Astrocyte of the cerebellum (primary cell): ENCODE data around the gene MMRN1.

Experiments used
- DNase-seq: peaks from one replicate; pipeline ENCODE4 v3.0.0-alpha.2; 2011; ENCODE audit warnings: low read depth
- H3K4me3 ChIP-seq: 2 replicates; pipeline ENCODE4 v1.5.1; 2011; ENCODE audit warnings: mild to moderate bottlenecking, low read depth, low read length, moderate library complexity
- in situ Hi-C: cut with HindIII; loops from 2 replicates; pipeline ENCODE4 v1.10.0; 2017; ENCODE audit warnings: low sequenced_read_pairs
- TF ChIP-seq, protein P1 (sequence below): IDR thresholded peaks from 2 replicates; pipeline ENCODE4 v1.5.1; 2012; ENCODE audit warnings: low read length, low read depth, moderate library complexity, mild to moderate bottlenecking; ENCODE audit errors: missing control alignments

MMRN1 gene, protein sequence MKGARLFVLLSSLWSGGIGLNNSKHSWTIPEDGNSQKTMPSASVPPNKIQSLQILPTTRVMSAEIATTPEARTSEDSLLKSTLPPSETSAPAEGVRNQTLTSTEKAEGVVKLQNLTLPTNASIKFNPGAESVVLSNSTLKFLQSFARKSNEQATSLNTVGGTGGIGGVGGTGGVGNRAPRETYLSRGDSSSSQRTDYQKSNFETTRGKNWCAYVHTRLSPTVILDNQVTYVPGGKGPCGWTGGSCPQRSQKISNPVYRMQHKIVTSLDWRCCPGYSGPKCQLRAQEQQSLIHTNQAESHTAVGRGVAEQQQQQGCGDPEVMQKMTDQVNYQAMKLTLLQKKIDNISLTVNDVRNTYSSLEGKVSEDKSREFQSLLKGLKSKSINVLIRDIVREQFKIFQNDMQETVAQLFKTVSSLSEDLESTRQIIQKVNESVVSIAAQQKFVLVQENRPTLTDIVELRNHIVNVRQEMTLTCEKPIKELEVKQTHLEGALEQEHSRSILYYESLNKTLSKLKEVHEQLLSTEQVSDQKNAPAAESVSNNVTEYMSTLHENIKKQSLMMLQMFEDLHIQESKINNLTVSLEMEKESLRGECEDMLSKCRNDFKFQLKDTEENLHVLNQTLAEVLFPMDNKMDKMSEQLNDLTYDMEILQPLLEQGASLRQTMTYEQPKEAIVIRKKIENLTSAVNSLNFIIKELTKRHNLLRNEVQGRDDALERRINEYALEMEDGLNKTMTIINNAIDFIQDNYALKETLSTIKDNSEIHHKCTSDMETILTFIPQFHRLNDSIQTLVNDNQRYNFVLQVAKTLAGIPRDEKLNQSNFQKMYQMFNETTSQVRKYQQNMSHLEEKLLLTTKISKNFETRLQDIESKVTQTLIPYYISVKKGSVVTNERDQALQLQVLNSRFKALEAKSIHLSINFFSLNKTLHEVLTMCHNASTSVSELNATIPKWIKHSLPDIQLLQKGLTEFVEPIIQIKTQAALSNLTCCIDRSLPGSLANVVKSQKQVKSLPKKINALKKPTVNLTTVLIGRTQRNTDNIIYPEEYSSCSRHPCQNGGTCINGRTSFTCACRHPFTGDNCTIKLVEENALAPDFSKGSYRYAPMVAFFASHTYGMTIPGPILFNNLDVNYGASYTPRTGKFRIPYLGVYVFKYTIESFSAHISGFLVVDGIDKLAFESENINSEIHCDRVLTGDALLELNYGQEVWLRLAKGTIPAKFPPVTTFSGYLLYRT

GRCh38 chr4:89894649-89895550, at the start of gene MMRN1:
Gene MMRN1, plus strand, starts transcription at chr4:89894854. Its CDS starts 118 bp downstream, at chr4:89894972.
- in situ Hi-C loops: no loop called here
- TF ChIP-seq, protein P1, sequence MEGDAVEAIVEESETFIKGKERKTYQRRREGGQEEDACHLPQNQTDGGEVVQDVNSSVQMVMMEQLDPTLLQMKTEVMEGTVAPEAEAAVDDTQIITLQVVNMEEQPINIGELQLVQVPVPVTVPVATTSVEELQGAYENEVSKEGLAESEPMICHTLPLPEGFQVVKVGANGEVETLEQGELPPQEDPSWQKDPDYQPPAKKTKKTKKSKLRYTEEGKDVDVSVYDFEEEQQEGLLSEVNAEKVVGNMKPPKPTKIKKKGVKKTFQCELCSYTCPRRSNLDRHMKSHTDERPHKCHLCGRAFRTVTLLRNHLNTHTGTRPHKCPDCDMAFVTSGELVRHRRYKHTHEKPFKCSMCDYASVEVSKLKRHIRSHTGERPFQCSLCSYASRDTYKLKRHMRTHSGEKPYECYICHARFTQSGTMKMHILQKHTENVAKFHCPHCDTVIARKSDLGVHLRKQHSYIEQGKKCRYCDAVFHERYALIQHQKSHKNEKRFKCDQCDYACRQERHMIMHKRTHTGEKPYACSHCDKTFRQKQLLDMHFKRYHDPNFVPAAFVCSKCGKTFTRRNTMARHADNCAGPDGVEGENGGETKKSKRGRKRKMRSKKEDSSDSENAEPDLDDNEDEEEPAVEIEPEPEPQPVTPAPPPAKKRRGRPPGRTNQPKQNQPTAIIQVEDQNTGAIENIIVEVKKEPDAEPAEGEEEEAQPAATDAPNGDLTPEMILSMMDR: no peak
- H3K4me3 ChIP-seq: no peak within 1 kb of the TSS
- DNase-seq: no peak

GRCh38 chr4:89847571-89848325, 46.9 kb upstream of the MMRN1 start:
- no peak for DNase-seq
- in situ Hi-C loops: no loop called here
- no peak overlapping the region for H3K4me3 ChIP-seq
- TF ChIP-seq, protein P1: no peak

DNA sequence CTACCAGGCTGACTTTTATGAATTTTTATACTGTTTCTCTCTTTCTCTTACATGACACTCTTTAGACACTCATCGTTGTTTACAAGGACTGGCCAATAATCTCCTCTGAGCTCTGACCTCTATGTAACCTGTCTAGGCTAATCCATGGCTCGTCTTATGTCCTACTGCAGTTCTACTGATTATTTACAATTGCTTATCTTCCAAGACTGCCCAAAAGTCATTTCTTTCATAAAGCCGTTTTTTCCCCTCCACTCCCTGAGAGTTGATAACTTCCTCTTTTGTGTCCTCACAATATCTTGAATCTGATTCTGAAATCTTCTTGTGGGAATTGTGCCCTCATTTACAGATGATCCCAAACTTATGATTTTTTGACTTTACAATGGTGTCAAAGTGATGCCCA, 39.4 kb upstream of the MMRN1 start:
- TF ChIP-seq, protein P1: no peak
- in situ Hi-C loops: loop anchor here (25.0 kb wide), 1 partner anchor 193 kb away; no protein-coding TSS in a partner anchor
- no peak for DNase-seq
- no peak overlapping the region for H3K4me3 ChIP-seq

- no peak overlapping the region for H3K4me3 ChIP-seq
- in situ Hi-C loops: loop anchor here (25.0 kb wide), 1 partner anchor 199 kb away; no protein-coding TSS in a partner anchor
- TF ChIP-seq, protein P1: no peak
- no peak for DNase-seq
Observed at GRCh38 chr4:89860971-89861370, 33.7 kb upstream of the MMRN1 start.

- no peak overlapping the region for H3K4me3 ChIP-seq
- in situ Hi-C loops: loop anchor here (25.0 kb wide), 1 partner anchor 201 kb away; no protein-coding TSS in a partner anchor
- TF ChIP-seq, protein P1: no peak
- DNase-seq: no peak
Observed at GRCh38 chr4:89863533-89863932, 31.1 kb upstream of the MMRN1 start.
